NCI-H526 treated with DMSO at 0.1 percent for 48 hours (cell line): Measurements from ENCODE around the gene ARMC6.
A peak's percentile ranks its signal among the peaks of the same experiment; 100 is the strongest.
"Not testable (repeated sequence)": the region's sequence is repeated elsewhere in the genome, so short reads cannot be mapped to it uniquely, and the experiment has no call there.

Source experiments
- DNase-seq: peaks from one replicate; lab custom pipeline; 2025; lab: John Stamatoyannopoulos, UW

The ARMC6 gene

DNA sequence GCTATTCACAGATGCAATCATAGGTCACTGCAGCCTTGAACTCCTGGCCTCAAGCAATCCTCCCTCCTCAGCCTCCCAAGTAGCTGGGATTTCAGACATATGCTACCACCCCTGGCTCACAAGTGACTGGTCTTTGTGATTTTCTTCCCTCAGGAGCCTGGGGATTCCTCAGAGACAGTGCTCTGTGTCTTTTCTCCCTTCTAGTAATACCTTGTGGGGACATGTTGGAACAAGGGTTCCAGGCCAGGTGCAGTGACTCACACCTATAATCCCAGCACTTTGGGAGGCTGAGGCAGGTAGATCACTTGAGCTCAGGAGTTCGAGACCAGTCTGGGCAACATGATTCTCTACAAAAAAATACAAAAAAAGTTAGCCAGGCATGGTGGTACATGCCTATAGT is 10.0 kb upstream of the ARMC6 start:
- DNase-seq: not testable (repeated sequence)

DNA sequence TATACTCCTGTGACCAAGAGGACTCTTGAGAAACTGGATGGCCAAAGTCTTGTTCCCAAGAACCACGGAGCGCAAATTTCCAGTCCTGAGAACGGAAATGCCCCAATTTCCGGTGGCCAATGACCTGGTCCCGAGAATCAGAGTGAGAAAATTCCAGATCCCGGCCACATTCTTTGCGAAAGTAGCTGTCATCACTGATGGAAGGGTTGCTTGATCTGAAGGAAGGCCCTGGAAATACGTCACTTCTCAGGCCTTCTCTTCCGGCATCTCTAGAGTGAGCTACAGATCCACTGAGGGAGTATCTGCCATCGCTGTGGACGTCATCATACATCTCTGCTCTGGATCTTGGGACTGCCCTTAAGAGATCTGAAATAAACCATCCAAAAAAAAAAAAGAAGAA is 7.5 kb upstream of the ARMC6 start:
- no peak for DNase-seq

DNA sequence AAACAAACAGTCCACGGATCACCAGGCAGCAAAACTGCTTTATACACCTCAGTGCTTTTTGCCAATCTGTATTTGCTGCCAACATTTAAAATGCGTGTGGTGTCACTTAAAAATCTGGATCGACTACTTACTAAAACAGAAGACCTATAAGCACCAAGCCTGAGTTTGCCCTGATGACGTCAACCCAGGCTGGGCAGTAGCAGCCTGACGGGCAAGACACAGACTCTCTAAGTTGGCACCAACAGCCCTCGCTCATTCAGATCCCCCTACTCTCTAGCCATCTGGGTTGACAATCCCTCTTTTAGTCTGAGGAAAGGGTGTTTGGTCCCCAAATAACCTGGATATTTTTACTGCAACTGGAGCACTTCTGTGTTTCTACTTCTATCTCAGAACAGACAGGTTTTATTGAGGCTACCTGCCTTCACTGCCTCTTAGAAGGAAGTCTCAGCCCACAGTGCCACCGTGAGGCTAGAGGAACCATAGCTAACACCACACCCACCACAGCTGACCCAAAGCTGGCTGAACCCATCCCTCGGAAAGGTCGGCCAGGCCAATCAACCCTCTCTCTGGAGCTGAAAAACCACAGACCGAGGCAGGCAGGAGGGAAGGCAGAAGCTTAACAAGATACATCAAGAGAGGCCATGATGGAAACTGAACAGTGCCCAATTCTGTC is 7.0 kb upstream of the ARMC6 start:
- no peak for DNase-seq

DNA sequence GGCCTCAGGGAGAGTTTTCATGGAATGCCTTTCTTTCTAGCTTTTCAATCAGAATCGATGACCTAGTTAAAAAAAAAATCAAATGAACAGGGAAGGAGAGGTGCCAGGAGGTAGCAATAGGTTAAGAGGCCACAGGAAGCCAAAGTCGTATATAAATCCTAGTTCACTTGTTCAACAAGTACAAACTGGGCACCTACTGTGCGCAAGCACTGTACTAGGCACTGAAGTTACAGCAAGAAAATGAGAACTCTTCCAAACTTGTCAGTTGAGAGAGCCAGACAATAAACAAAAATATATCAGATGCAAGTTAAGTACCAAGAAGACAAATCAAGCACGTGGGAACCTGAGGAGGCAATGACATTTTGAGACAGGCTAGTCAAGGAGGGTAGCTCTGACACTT is 6.2 kb upstream of the ARMC6 start:
- no peak for DNase-seq

DNA sequence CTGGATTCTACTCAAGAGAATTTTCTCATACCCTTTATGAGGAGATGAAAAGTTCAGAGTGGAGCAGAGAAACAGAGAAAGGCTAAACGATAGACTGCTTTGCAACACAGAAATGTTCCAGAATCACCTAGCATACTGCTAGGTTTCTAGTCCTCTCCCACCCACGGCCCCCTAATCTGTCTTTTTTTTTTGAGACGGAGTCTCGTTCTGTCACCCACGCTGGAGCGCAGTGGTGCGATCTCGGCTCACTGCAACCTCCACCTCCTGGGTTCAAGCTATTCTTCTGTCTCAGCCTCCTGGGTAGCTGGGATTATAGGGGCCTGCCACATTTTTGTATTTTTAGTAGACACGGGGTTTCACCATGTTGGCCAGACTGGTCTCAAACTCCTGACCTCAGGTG is 4.9 kb upstream of the ARMC6 start:
- DNase-seq: no peak

DNA sequence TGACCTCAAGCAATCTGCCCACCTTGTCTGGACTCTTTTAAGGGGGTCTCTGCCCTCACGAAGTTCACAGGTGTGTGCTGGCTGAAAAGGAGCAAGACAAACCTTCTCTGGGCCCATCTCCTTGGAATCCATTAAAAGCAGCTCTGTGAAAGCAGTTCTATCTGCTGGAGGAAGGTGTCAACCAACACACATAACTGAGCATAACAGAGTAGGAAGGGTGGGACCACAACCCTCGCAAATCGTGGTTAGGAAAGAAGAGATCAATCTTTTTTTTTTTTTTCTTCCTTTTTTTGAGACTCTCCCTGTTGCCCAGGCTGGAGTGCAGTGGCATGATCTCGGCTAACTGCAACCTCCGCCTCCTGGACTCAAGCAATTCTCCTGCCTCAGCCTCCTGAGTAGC is 1.5 kb upstream of the ARMC6 start:
- DNase-seq: no peak

DNA sequence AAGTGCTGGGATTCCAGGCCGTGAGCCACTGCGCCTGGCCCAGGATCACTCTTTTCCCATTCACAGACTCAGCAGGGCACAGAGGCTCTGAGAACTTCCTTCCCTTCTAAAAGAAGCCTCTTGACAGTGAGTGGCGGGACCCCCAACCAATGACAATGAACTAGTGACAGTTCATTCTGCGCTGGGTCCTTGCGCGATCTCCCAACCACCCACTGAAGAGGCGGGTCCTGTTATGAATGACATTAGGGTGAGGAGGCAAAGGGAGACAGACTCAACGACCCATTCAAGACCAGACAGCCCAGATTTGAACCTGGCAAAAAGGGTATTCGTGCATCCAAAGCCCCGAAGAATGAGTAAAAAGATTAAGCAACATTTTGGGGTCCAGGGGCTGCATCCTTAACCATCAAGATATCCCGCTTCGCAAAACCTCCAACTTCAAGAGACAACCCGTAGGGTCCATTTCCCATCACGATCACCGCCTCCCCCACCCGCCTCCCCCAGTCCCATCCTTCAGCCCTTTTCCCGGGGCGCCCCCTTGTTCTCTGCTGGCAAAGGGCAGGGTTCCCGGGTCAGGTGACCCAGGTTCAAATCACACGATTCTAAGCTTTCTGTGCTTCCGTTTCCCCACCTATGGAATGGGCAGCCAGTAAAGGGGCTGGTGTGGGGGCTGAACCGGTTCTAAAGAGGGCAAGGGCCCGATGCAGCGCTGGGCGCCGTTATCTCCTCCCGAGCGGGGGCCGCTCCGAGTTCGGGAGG is 805 bp upstream of the ARMC6 start:
- peak; percentile 67 for DNase-seq

DNA sequence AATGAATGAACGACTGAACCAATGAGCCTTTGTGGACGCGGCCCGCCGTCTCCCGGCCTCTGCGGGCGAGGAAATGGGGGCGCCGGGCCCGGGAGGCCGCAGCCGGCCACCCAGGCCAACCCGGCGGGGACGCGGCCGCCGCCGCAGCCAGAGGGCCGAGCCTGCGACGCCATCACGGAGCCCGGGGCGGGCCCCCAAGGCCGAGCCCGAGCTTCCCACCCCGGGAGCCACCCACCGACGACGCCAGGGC is 302 bp upstream of the ARMC6 start:
- DNase-seq: no peak

DNA sequence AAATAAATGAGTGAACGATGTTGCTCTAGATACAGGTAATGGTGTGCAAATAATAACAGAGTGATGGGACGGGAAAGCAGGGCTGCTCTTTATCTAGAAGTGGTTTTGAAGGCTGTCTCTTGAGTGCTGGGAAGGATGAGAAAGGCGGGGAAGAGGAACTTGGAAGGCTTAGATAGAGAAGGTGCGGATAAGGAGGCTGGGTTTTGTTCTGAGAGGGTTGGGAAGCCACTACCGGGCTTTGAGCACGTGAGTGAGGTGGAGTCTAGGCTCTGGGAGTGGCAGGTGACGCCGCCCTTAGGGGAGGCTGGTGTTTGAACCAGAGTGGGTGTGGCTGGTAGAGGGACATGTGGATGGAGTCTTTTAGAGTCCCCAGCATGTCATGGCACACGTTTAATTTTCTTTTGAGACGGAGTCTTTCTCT is 811 bp downstream of the ARMC6 start:
- DNase-seq: peak; percentile 33

DNA sequence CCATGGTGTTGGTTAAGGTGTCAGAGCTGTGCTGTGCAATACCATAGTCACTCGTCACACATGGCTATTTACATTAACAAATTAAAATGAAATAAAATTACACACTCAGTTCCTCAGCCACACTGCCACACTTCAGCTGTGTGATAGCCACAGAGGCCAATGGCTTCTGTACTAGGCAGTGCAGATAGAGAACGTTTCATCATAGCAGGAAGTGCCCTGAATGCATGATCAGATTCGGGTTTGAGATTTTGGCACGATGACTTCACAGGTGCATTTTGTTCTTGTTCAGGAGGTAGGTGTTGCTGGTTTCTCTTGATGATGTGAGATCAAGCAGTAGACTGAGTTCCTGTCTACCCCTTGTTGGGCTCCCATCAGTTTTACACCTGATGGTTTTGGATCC is 6.5 kb downstream of the ARMC6 start:
- DNase-seq: no peak

DNA sequence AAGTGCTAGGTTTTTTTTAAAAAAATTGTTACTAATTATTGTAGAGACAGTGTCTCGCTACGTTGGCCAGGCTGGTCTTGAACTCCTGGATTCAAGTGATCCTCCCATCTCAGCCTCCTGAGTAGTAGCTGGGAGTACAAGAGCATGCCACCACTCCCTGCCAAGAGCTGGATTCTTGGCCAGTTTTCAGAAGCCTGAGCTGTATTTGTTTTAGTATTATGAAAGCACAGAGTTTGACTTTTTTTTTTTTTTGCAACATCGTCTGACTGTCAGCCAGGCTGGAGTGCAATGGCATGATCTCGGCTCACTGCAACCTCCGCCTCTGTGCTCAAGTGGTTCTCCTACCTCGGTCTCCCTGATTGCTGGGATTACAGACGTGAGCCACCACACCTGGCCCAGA is 7.0 kb downstream of the ARMC6 start:
- DNase-seq: no peak

DNA sequence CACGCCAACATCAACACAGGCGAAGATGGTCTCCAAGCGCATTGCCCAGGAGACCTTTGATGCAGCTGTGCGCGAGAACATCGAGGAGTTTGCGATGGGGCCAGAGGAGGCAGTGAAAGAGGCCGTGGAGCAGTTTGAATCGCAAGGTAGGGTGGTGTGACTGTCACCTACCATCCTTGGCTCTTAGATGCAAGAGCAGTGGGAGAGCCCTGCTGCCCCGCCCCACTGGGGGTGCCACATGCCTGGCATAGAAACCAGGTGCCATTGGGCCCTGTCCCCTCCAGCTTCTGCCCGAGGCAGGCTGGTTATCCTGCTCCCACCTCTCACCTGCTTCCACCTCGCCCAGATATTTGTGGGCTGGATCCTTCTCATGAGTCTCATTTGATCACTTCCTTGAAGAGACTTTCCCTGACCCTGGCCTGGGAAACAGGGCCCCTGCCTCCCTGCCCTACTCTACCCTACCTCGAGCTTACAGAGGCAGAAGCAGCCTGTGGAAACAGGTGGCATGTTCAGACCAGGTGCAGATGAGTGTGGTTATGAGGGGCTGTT is 9.4 kb downstream of the ARMC6 start:
- no peak for DNase-seq

DNA sequence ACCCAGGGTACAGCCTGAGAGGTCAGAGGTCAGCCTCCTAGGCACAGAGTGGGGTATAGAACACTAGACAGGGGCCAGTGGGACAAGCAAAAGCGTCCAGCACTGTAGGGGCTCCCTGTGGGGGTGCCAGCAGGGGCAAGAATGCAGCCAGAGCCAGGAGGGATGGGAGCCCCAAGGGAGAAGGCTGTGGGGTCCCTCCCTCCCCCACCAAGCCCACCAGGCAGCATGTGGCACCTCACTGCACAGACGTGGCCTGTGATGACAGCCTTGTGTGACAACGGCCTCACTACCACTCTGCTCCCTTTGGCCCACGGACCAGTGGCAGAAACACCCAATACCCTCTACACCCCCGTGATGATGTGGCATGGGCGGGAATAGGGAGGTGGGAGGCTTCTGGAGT is 10.1 kb downstream of the ARMC6 start:
- DNase-seq: no peak

DNA sequence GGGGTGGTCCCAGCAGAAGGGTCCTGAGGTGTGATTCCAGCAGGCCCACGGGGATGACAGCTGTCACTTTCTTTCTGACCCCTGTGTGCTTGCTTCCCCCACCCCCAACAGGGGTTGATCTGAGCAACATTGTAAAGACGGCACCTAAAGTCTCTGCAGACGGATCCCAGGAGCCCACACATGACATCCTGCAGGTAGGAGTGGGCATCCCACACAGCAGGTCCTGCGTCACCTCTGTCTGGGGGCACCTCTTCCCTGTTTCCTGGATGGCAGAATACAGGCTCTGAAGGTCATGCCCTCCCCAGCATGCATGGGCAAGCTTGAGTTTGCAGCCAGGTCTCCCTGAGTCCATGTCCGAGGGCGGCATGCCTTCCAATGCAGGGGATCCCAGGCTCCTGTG is 10.5 kb downstream of the ARMC6 start:
- no peak for DNase-seq

DNA sequence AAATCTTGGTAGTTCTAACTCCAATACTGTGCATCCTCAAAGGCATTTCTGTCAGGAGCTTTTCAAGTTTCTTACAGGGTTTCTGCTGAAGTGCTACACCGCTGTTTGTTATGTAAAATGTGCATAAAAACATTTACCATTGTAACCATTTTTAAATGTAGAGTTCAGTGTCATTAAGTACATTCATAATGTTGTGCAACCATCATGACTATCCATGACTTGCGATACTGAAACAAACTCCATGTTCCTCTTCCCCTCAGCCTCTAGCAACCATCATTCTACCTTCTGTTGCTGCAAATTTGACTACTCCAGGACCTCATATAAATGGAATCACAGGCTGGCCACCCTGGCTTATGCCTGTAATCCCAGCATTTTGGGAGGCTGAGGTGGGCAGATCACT is 16.0 kb downstream of the ARMC6 start:
- no peak for DNase-seq

DNA sequence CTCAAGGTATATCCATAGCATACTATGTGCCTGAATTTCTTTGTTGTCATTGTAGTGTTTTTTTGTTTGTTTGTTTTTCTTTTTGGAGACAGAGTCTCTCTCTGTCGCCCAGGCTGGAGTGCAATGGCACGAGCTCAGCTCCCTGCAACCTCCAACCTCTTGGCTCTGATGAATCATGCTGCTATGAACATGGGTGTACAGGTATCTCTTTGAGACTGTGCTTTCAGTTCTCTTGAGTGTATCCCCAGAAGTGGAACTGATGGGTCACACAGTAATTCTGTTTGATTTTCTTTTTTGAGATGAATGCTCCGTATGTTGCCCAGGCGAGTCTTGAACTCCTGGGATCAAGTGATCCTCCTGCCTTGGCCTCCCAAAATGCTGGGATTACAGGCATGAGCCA is 16.7 kb downstream of the ARMC6 start:
- DNase-seq: no peak

DNA sequence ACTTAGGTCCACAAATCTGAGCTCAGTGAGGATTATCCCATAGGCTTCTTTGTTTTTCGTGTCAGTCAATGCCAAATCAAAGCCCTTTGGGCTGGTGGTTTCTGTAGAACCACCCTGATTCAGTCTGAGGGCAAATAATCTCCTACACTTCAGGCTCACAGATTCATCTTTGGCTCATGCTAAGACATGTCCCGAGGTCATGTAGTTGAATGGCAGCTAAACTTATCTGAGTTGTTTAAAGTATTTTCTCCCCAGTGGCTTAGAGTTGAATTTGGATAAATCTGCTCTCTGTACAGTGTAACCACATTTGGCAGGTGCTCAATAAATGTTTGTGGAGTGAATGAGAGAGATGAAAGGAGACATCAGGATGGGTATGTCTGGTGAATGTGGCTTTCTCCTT is 17.3 kb downstream of the ARMC6 start:
- DNase-seq: no peak

DNA sequence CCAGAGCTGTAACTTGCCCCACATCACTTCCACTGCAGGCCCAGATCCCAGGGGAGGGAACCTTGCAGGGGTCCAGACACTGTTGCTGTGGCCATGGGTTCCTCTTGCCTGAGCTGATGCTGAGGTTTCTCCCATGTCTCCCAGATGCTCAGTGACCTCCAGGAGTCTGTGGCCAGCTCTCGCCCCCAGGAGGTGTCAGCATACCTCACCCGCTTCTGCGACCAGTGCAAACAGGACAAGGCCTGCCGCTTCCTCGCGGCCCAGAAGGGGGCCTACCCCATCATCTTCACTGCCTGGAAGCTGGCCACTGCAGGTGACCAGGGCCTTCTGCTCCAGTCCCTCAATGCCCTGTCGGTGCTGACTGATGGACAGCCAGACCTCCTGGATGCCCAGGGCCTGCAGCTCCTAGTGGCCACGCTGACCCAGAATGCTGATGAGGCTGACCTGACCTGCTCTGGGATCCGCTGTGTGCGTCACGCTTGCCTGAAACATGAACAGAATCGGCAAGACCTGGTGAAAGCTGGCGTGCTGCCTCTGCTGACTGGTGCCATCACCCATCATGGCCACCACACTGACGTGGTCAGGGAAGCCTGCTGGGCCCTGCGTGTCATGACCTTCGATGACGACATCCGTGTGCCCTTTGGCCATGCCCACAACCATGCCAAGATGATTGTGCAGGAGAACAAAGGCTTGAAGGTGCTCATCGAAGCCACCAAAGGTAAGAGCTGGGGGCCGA is 18.2 kb downstream of the ARMC6 start:
- DNase-seq: no peak

DNA sequence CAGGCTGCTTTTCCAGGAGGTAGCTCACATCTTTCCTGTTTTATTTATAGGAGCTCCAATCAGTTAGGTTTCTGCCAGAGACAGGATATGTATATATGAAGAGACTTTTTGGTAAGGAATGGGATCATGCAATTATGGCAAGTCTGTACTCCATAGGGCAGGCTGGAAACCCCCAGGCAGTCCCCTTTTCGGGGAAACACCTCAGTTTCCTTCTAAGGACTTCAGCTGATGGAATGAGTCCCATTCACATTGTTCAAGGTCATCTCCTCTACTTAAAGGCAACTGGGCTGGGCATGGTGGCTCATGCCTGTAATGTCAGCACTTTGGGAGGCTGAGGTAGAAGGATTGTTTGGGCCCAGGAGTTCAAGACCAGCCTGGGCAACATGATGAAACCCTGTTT is 19.5 kb downstream of the ARMC6 start:
- DNase-seq: no peak

DNA sequence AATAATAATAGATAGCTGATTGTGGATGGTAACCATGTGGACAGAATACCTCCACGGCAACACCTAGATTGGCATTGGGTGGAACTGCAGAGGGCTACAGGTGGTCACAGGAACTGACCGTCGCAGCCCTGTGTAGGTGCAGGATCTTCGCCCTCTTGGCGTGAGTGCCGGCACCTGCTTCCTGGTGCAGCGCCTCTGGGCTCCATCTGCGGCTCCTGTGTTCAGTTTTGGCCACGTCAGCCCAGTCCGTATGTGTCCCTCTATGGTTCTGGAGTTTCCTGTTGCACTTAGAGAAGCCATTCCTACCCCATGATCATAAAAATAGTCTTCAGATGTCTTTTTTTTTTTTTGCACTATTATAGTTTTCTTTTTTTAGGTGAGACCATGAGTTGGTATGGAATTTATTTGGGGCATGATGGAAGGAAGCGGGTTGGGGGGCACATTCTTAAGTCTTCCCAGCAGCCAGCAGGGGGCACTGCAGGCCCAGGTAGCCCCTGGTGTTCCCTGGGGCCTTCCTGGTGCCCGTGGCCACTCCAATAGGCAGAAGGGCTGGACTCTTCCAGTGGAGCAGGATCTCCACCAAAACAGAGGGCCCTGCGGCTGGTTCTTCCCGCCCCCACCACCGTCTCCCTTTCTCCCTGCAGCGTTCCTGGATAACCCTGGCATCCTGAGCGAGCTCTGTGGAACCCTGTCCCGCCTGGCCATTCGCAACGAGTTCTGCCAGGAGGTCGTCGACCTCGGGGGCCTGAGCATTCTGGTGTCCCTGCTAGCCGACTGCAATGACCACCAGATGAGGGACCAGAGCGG is 20.3 kb downstream of the ARMC6 start:
- DNase-seq: no peak

DNA sequence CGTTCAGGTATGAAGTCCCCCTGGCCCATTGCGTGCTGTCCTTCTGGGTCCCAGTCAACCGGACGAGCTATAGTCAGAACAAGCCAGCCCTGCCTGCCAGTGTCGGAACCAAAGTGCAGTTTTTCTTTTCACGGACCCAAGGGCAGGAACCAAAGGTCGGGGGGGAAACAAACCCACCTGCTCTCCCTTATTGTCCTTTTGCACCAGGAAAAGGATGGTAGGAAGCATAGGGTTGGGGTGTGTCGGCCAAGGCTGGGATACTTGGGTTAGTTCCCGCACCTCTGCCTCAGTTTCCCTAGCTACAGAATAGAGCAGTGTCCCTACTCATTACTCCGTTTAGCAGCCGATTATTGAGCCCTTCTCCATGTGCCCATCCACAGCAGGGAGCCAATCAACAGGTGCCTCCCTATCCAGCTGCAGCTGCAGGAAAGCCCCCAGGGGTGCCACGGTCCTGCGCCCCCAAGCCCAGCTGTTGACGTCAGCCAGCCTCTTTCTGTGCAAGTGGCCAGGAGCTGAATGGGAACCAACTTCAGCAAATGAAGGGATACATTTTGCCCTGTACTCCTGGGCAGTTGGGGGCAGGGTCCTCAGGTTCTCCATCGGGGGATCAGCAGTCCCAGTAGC is 21.0 kb downstream of the ARMC6 start:
- DNase-seq: no peak

DNA sequence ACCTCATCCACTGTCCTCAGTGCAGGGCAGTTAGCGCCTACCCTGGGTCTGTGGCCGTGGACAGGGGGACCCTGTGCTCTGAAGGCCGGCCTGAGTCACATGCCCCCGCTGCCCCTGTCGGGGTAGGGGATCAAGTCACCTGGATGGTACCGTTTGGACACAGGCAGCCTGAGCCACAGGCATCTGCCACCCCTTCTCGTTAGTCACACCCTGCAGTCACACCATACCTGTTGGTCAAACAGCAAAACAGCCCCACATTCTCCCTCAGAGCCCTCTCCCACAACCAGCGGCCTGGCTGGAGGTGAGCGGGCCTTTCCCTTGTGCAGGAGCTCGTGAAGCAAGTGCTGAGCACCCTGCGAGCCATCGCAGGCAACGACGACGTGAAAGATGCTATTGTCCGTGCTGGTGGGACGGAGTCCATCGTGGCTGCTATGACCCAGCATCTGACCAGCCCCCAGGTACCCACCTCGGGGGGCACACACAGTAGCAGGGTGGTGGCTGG is 21.6 kb downstream of the ARMC6 start:
- DNase-seq: no peak
